Measurements from ENCODE around the gene MED15. TPM values are rescaled to one million over a fixed set of nuclear protein-coding genes. Genes with fewer than 3 reads are reported as not detected.

MED15 gene
- total and polyA plus RNA-seq, 2 of the 4 experiments (the other 2 are of a cell fraction), result 19.0 to 68.8 TPM

- no peak overlapping the region for H3K4me2 ChIP-seq (ENCODE audit: low read depth, low read length)
- TF ChIP-seq RFX5 (IDR thresholded peaks at IDR 0.05; ENCODE audit: low read depth, low read length) (no peak), ELK1 (IDR thresholded peaks at IDR 0.05; ENCODE audit: borderline replicate concordance, low read depth, low read length) (no peak), USF2 (IDR thresholded peaks at IDR 0.05; ENCODE audit: low read depth, low read length) (no peak), CHD1 (IDR thresholded peaks at IDR 0.05; ENCODE audit: low read depth, low read length) (no peak), BHLHE40 (IDR thresholded peaks at IDR 0.05; ENCODE audit: low read depth, low read length) (no peak), RAD21 (IDR thresholded peaks at IDR 0.05; ENCODE audit: low read length) (no peak), NFE2L2 (IDR thresholded peaks at IDR 0.05; ENCODE audit: low read depth, low read length) (no peak), CEBPB (IDR thresholded peaks at IDR 0.05; ENCODE audit: low read depth, low read length) (no peak), POLR2A (IDR thresholded peaks at IDR 0.05; ENCODE audit: low read depth, low read length) (no peak), CTCF (conservative IDR thresholded peaks at IDR 0.05; ENCODE audit: low read depth, low read length) (no peak), MXI1 (IDR thresholded peaks at IDR 0.05; ENCODE audit: borderline replicate concordance, low read depth, low read length) (no peak), SMC3 (IDR thresholded peaks at IDR 0.05; ENCODE audit: low read depth, low read length) (no peak), RCOR1 (IDR thresholded peaks at IDR 0.05; ENCODE audit: insufficient replicate concordance, low read length) (no peak), MAFK (IDR thresholded peaks at IDR 0.05; ENCODE audit: low read depth, low read length) (no peak), FOS (IDR thresholded peaks at IDR 0.05; ENCODE audit: low read depth, low read length) (no peak), MAZ (IDR thresholded peaks at IDR 0.05; ENCODE audit: borderline replicate concordance, low read depth, low read length) (no peak)
- H3K27me3 ChIP-seq (ENCODE audit: control insufficient read depth, insufficient read depth, low read length), result no peaks in the 10 kb centered on the region
- no peak overlapping the region for H3K23ac ChIP-seq (ENCODE audit: low read depth, low read length)
- H2BK120ac ChIP-seq (ENCODE audit: low read depth, low read length), result no peak overlapping the region
- DNase-seq (no peak), ATAC-seq (ENCODE audit: low read depth) (no peak)
- H3K14ac ChIP-seq (replicated peaks; ENCODE audit: low read depth, low read length), result no peak overlapping the region
- no peak overlapping the region for H2AFZ ChIP-seq (replicated peaks; ENCODE audit: low read length, poor library complexity)
- peaks cover 10% of the 10 kb centered on the region for H3K36me3 ChIP-seq (ENCODE audit: control insufficient read depth, insufficient read depth, low read length)
- H3K56ac ChIP-seq (ENCODE audit: extremely low read depth, insufficient read depth, low read length), result no peak overlapping the region
- no peak overlapping the region for H3K18ac ChIP-seq (ENCODE audit: low read depth, low read length)
- intact Hi-C loops (cut with micrococcal nuclease), result no loop called here
- in situ Hi-C loops (cut with MboI; ENCODE audit: low sequenced_read_pairs), result no loop called here
- H3K4ac ChIP-seq (ENCODE audit: low read depth, low read length), result no peak overlapping the region
- H4K8ac ChIP-seq (ENCODE audit: low read depth in 2 of 2, low read length in 2 of 2), result no peak overlapping the region
- no peak overlapping the region for H3K4me3 ChIP-seq (ENCODE audit: insufficient read depth, low read depth, low read length)
- no peak overlapping the region for H4K5ac ChIP-seq (ENCODE audit: low read depth, low read length)
- WGBS, 2 experiments (ENCODE audit: extremely low coverage in 2 of 2, insufficient read length in 1 of 2), result 95% methylated on average over 11 of the region's 14 CpGs; no CpG with 5 or more reads in 1 of the 2 experiments
- POLR2A ChIA-PET (ENCODE audit: unreplicated experiment), result no interaction called here
- no peak overlapping the region for H2BK20ac ChIP-seq (ENCODE audit: low read depth, low read length)
- no peak overlapping the region for H2AK5ac ChIP-seq (ENCODE audit: low read depth, low read length)
- H2AK9ac ChIP-seq (replicated peaks; ENCODE audit: low read depth, low read length, poor library complexity), result no peak overlapping the region
- peaks cover 12% of the 10 kb centered on the region for H4K20me1 ChIP-seq (ENCODE audit: insufficient read depth, low read length)
- H3K4me1 ChIP-seq (ENCODE audit: control insufficient read depth, insufficient read depth, low read length), result 0 out of 2 replicates have a peak, but pooled peaks cover 1% of the 10 kb centered on the region
- no TSS peak for BruUV-seq (replicated peaks)
- no peak overlapping the region for H3K9ac ChIP-seq (ENCODE audit: low read depth, low read length)
- no peak overlapping the region for H2BK5ac ChIP-seq (ENCODE audit: low read depth, low read length, poor library complexity, severe bottlenecking)
- dilution Hi-C loops (cut with HindIII; ENCODE audit: low sequenced_read_pairs, unreplicated experiment), result no loop called here
- no peak overlapping the region for H3K27ac ChIP-seq (ENCODE audit: insufficient read depth, low read length)
- peaks cover 15% of the 10 kb centered on the region for H3K9me1 ChIP-seq (ENCODE audit: insufficient read depth, low read length)
- H2BK15ac ChIP-seq (ENCODE audit: low read depth, low read length), result no peak overlapping the region
- CTCF ChIA-PET, result no interaction called here
- H4K91ac ChIP-seq (ENCODE audit: insufficient read depth, low read depth, low read length), result no peak overlapping the region
- no peaks in the 10 kb centered on the region for H3K9me3 ChIP-seq (ENCODE audit: control insufficient read depth, insufficient read depth, low read length)
- peaks cover 32 to 72% of the 10 kb centered on the region in 2 experiments for H3K79me1 ChIP-seq (ENCODE audit: low read depth in 1 of 2, low read length in 2 of 2)
Measured at GRCh38 chr22:20483771-20484170, 23.6 kb upstream of the MED15 start.

Data from IMR-90 (cell line).